OCI-M2 (cell line): Measurements from ENCODE around the gene BHLHE40.
"Not testable (repeated sequence)": the region's sequence is repeated elsewhere in the genome, so short reads cannot be mapped to it uniquely, and the experiment has no call there.

ENCODE experiments used
- DNase-seq: peaks from one replicate; lab custom pipeline; 2025; ENCODE audit not compliant: unreplicated experiment; lab: John Stamatoyannopoulos, UW

The BHLHE40 gene

GRCh38 chr3:4959180-4959579, 20.1 kb upstream of the BHLHE40 start:
- no peak for DNase-seq

GRCh38 chr3:4961865-4962264, 17.4 kb upstream of the BHLHE40 start:
- not testable (repeated sequence) for DNase-seq

GRCh38 chr3:4963669-4964570, 15.3 kb upstream of the BHLHE40 start:
- DNase-seq: no peak

GRCh38 chr3:4966006-4966405, 13.2 kb upstream of the BHLHE40 start:
- not testable (repeated sequence) for DNase-seq

GRCh38 chr3:4967683-4968082, 11.6 kb upstream of the BHLHE40 start:
- not testable (repeated sequence) for DNase-seq

GRCh38 chr3:4971437-4971836, 7.8 kb upstream of the BHLHE40 start:
- DNase-seq: not testable (repeated sequence)

GRCh38 chr3:4971838-4972237, 7.4 kb upstream of the BHLHE40 start:
- DNase-seq: no peak

- DNase-seq: no peak
These were observed 6.3 kb upstream of the BHLHE40 start for GRCh38 chr3:4972652-4973643.

GRCh38 chr3:4974154-4974553, 5.1 kb upstream of the BHLHE40 start:
- no peak for DNase-seq

GRCh38 chr3:4976109-4976508, 3.1 kb upstream of the BHLHE40 start:
- DNase-seq: no peak

- DNase-seq: peak; percentile 49
These were observed 2.0 kb upstream of the BHLHE40 start for GRCh38 chr3:4977001-4977852.

- DNase-seq: peak; percentile 49
These were observed 1.4 kb upstream of the BHLHE40 start for GRCh38 chr3:4977853-4978203.

GRCh38 chr3:4978204-4978965, 852 bp upstream of the BHLHE40 start:
- DNase-seq: peak; percentile 42

- DNase-seq: peak; percentile 32
These were observed 240 bp upstream of the BHLHE40 start for GRCh38 chr3:4978966-4979427.

- DNase-seq: peak; percentile 58
These were observed 1.3 kb downstream of the BHLHE40 start for GRCh38 chr3:4980229-4981203.

GRCh38 chr3:4981294-4981664, 2.0 kb downstream of the BHLHE40 start:
- DNase-seq: no peak

GRCh38 chr3:4981665-4982494, 2.6 kb downstream of the BHLHE40 start:
- no peak for DNase-seq
